ENCODE measurements around the gene ARHGAP44. TPM values are rescaled to one million over a fixed set of nuclear protein-coding genes. Genes with fewer than 3 reads are reported as not detected.

The ARHGAP44 gene
- total RNA-seq, 1 experiment from 2014 or later = 9.9 TPM

GRCh38 chr17:12859520-12859919 lies 70.2 kb downstream of the ARHGAP44 start:
- H3K9me3 Mint-ChIP-seq = peaks cover 0 to 5% of the 10 kb centered on the region in 2 experiments; a peak in 1 of 5 replicates
- H2BK20ac ChIP-seq (ENCODE audit: low read depth, low read length, poor library complexity, severe bottlenecking) = no peak overlapping the region
- H2AK5ac ChIP-seq (ENCODE audit: insufficient read length, low read length) = no peak overlapping the region
- no peak overlapping the region for H2BK5ac ChIP-seq (ENCODE audit: insufficient read length, low read length)
- no peak for TF ChIP-seq CTCF (conservative IDR thresholded peaks at IDR 0.05)
- peaks cover 0 to 9% (median 2%) of the 10 kb centered on the region in 3 experiments; a peak in 5 of 7 replicates for H3K36me3 Mint-ChIP-seq (ENCODE audit: insufficient read depth in 1 of 3, low read depth in 3 of 3)
- no peak overlapping the region for H3K4me2 ChIP-seq (ENCODE audit: insufficient read depth, insufficient read length, low read length)
- no peak overlapping the region for H3K23ac ChIP-seq (ENCODE audit: insufficient read length, low read depth, low read length)
- H3K27me3 Mint-ChIP-seq (ENCODE audit: low read depth) = no peaks in the 10 kb centered on the region; the same call in 1 of the 2 replicates
- no peaks in the 10 kb centered on the region for H3K79me1 ChIP-seq (ENCODE audit: insufficient read depth, low read depth, low read length, poor library complexity, severe bottlenecking)
- no peak overlapping the region for H3K27ac Mint-ChIP-seq
- no peaks in the 10 kb centered on the region for H3K9me3 ChIP-seq (ENCODE audit: control insufficient read depth, low read depth, low read length)
- H3K4ac ChIP-seq (ENCODE audit: low read depth, low read length) = no peak overlapping the region
- no peak overlapping the region for H3K56ac ChIP-seq (ENCODE audit: insufficient read length, low read depth, low read length)
- H4K20me1 ChIP-seq (ENCODE audit: control insufficient read depth, insufficient read depth, insufficient read length) = no peaks in the 10 kb centered on the region
- no peak overlapping the region for H2AFZ ChIP-seq (ENCODE audit: low read length)
- H3K27ac ChIP-seq (ENCODE audit: insufficient read length, low read depth, low read length) = no peak overlapping the region
- H2BK120ac ChIP-seq (ENCODE audit: low read depth, low read length, poor library complexity, severe bottlenecking) = no peak overlapping the region
- no peak overlapping the region for H4K8ac ChIP-seq (replicated peaks; ENCODE audit: insufficient read length, low read depth, low read length)
- no peak overlapping the region for H3T11ph ChIP-seq (ENCODE audit: low read length)
- H3K4me1 ChIP-seq (ENCODE audit: insufficient read depth, low read length) = no peaks in the 10 kb centered on the region
- no peaks in the 10 kb centered on the region for H3K23me2 ChIP-seq (ENCODE audit: insufficient read length, low read depth, low read length, poor library complexity, severe bottlenecking)
- no peak for DNase-seq
- no peak overlapping the region for H4K5ac ChIP-seq (ENCODE audit: insufficient read length, low read depth, low read length)
- H3K27me3 ChIP-seq (ENCODE audit: insufficient read depth, low read length) = no peaks in the 10 kb centered on the region
- no peak overlapping the region for H2BK12ac ChIP-seq (ENCODE audit: insufficient read length, low read depth, low read length)
- no peak overlapping the region for H4K91ac ChIP-seq (ENCODE audit: insufficient read length, low read depth, low read length)
- no peaks in the 10 kb centered on the region for H3K4me1 Mint-ChIP-seq
- H3K18ac ChIP-seq (ENCODE audit: insufficient read length, low read depth, low read length) = no peak overlapping the region
- H3K9ac ChIP-seq (ENCODE audit: extremely low read depth, insufficient read length, low read length) = no peak overlapping the region
- H3K14ac ChIP-seq (ENCODE audit: insufficient read depth, low read length) = no peak overlapping the region
- WGBS (ENCODE audit: extremely low coverage, insufficient read length, low lambda C conversion rate) = no CpG with 5 or more reads among the region's 9 CpGs
- H2BK15ac ChIP-seq (ENCODE audit: low read depth, low read length) = no peak overlapping the region
- no peak overlapping the region for H3K4me3 Mint-ChIP-seq
- no peaks in the 10 kb centered on the region for H3K79me2 ChIP-seq (ENCODE audit: insufficient read depth, low read length)
